ENCODE results near the gene CFAP65.

Gene CFAP65

GRCh38 chr2:219010162-219010756, 31.1 kb downstream of the CFAP65 start:
- DNase-seq (ENCODE audit: low read depth in 2 of 2) = no peak

DNA sequence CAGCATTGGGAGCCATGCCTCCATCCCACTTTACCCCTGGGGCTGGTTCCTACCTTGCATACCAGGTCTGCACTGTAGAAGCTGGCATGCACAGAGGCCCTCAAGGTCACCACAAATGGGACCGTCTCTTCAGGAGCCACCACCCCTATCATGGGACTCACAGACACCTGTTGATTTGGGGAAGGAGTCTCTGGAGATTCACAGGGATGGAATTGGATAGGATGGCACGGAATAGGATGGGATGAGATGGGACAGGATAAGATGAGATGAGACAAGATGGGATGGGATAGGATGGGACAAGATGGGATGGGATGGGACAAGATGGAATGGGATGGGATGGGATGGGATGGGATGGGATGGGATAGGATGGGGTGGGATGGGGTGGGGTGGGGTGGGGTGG, 32.0 kb downstream of the CFAP65 start:
- no peak for DNase-seq (ENCODE audit: low read depth in 2 of 2)

DNA sequence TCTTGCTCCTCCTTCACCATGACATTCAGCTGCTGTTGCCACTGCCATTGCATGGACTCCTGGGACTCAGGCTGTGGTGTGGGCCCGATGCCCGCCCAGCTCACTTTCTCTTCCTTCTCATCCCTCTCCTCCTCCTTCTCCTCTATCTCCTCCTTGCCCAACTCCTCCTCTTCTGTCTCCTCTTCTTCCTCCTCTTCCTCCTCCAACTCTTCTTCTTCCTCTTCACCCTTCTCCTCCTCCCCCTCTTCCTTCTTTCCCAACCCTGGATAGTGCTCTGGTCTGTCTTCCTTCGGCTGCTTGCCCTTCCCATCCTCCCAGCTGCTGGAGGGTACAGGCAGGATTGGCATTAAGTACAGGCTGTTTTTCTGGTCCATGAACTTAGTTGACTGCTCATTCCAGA, 37.3 kb downstream of the CFAP65 start:
- no peak for DNase-seq (ENCODE audit: low read depth in 2 of 2)

- DNase-seq (ENCODE audit: low read depth in 2 of 2) = no peak
These were observed 38.1 kb downstream of the CFAP65 start for GRCh38 chr2:219003267-219003634.

DNA sequence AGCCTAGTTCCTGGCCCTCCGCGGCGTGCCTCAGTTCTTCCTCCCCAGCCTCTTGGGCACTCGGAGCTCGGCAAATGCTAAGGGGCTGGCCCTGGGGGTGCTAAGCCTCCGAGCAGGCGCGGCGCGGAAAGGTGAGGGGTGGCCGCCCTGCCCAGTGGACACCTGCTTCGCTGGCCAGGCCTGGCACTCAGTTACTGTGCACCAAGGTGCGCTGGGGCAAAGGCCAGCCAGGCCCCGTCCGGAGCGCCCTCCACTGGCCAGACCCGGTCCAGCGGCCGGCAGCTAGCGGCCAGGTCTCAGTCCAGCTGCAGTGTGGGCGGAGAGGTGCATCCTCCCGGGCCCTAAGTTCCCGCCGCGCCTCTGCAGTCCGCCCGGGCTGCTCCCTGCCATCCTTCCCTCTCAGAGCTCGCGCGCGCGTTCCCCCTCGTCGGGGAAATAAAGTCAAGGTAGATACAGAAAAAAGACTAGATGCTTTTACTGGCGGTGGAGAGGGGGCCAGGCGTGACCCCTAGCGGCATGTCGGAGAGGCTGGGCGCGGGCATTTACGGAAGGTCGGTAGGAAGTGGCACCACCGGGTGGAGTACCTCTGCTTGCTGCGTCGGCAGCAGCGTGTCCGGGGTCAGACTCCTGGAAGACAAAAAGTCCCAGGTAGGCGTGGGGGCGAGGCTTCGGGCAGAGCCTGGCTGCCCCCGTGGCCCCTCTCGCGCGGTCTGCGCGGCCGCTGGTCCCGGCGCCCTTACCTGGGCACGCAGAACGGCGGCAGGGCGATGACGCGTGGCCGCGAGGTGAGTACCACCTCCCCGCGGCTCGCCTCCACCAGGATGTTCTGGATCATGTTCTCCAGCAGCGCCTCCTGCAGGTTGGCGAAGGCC, 38.7 kb downstream of the CFAP65 start:
- no peak for DNase-seq (ENCODE audit: low read depth in 2 of 2)

DNA sequence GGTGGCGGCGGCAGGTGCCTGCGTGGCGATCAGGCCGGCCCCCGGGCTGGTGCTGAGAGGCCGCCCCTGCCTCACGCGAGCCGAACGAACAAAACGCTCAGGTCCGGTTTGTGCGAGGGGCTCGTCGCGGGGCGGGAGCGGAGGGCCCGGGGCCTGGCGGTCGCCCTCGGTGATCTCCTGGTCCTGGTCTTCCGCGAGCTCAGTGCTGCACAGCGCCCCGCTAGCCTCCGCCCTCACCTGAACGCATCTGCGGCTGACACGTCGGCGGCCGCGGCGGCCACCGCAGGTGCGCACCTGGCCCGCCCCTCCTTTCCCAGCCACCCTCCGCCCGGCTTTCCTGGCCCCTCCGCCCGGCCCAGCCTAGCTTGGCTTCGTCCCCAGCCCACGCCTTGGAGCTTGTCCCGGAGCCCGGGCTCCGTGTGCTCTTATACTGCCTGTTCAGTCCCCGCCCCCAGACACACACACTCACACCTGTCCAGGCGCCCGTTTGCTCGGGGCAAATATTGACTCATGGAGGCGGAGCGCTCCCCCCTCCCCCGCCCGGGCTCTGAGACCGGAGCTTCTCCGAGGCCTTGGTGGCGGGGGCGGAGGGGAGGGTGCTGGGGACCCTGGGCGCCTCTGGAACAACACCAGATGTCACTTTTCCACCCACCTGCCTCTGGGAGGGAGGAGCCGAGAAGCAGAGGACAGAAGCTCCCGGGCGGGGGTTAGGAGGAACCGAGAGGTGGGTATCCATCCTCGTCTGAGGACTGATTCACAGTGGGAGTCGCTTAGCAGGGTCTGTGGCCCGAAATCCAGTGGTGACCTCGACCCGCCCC, 39.5 kb downstream of the CFAP65 start:
- DNase-seq (ENCODE audit: low read depth in 2 of 2) = no peak

- no peak for DNase-seq (ENCODE audit: low read depth in 2 of 2)
These were observed 40.2 kb downstream of the CFAP65 start for GRCh38 chr2:219001100-219001576.

DNA sequence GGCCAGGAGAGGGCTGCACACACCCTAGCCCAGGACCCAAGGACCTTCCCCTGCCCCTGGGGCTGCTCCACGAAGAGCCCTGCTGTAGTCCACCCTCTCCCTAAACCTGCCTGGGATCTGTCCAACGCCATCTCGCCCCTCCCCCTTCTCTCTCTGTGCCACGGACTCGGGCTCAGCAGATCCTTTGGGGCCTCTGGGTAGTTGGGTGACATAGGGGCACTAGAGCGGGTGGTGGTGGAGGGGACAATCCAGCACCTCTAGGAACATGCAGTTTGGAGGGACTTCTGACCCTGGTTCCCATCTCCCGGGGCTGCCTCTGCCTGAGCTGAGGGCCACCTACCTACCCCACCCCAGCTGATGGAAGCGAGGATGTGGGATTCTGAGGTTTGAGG, 40.8 kb downstream of the CFAP65 start:
- no peak for DNase-seq (ENCODE audit: low read depth in 2 of 2)

GRCh38 chr2:218999881-219000568, 41.3 kb downstream of the CFAP65 start:
- no peak for DNase-seq (ENCODE audit: low read depth in 2 of 2)

DNA sequence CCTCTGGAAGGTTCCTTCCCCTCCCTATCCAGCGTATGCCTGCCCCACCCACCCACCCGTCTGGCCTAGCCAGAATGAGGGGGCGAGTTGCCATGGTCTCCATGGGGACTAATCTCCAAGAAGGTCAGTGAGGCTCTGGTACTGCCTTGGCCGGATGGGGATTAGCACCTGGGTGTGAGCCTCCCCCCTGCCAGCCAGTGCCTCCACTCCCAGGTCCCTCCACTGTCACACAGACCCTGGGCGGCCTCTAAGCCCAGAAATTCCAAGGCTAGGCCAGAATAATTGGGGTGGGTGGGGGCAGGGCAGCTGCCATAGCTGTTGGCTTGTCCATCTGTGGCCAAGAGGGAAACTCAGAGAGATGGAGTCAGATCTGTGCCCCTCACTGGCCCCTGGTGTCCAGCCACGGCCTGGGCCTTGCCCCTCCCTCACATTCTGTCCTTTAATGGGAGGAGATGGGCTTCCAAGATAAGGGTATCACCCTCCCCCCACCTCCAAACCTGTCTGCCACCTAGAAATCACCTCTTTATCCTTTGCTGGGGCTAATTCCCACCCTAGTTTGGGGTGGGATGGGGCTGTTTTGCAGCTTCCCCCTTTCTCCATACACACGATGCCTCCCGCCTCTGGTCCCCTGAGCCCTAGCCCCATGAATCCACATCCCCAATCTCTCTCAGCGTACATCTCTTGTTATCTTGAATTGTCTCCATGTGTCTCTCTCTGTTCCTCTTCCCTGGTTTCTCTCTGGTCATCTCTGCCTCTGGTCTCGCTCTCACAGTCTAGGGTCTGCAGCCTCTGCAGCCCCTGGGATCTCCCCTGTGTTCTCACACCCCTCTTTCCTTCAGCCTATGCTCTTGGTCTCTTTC, 42.1 kb downstream of the CFAP65 start:
- no peak for DNase-seq (ENCODE audit: low read depth in 2 of 2)

DNA sequence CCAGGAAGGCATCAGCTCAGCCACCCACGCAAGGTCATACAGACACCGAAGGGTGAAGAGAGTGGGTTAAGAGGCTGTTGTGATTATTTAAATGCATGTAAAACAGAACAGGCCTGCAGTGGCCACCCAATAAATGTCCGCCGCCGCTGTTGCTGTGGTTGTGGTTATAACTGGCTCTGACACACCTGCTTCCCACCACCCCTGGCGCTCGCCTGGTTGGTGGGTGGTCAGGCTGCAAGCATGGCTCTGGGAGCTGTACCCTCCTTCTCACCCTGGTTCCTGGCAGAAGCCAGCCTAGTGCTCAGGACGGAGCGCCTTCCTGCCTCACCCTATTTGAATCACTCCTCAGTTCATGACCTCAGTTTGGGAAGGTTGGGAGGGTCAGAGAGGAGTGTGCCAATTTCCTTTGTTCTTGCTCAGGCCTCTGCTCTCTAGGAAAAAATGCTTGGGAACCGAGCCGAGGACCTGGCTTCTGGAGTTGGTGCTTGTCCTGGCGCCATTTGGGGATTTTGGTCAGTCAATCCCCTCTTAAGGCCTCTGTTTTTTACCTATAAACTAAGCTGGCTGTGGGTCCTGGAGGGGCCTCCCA, 42.8 kb downstream of the CFAP65 start:
- DNase-seq (ENCODE audit: low read depth in 2 of 2) = no peak

DNA sequence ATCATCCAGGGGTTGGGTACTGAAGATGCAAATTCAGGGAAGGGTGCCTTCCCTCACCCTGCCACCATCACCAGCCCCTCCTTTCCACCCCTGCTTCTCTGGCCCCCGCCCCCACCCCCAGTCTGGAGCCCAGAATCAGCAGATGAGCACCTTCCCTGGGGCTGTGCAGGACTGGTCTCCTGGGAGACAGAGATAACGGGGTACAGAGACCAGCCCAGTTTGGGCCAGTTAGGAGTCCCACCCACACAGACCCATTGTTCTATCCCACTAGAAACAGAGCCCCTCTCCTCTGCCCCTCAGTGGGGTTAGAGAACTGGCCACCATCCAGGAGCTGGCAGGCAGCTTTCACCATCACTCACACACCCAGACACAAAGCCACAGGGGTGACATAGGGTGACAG, 43.6 kb downstream of the CFAP65 start:
- no peak for DNase-seq (ENCODE audit: low read depth in 2 of 2)

- DNase-seq (ENCODE audit: low read depth in 2 of 2) = no peak
These were observed 44.4 kb downstream of the CFAP65 start for GRCh38 chr2:218996937-218997336.

- DNase-seq (ENCODE audit: low read depth in 2 of 2) = peak; percentile 48 to 57
These were observed 45.2 kb downstream of the CFAP65 start for GRCh38 chr2:218995972-218996711.

DNA sequence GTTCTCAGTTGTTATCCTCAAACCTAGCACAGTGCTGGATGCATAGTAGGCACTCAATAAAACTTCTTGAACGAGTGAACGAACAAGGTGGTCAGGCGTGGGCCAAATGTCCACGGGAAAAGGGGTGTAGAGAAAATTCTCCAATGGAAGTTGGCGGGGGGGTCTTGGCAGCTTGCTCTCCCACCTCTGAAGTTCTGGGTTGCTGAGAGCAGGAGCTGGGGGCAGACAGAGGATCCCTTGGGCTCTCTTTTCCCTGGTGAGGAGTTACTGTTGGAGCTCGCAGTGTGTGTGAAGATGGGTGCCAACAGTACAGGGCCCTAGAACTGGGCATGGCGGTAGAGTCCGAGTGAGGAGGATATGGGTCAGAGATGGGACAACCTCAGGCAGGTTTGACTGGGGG, 45.8 kb downstream of the CFAP65 start:
- no peak for DNase-seq (ENCODE audit: low read depth in 2 of 2)

GRCh38 chr2:218993345-218994315, 47.7 kb downstream of the CFAP65 start, which contains the start of gene CRYBA2:
Gene CRYBA2 (minus strand): TSS chr2:218993422. CDS start chr2:218993176, 246 bp downstream.
- DNase-seq (ENCODE audit: low read depth in 2 of 2) = no peak

DNA sequence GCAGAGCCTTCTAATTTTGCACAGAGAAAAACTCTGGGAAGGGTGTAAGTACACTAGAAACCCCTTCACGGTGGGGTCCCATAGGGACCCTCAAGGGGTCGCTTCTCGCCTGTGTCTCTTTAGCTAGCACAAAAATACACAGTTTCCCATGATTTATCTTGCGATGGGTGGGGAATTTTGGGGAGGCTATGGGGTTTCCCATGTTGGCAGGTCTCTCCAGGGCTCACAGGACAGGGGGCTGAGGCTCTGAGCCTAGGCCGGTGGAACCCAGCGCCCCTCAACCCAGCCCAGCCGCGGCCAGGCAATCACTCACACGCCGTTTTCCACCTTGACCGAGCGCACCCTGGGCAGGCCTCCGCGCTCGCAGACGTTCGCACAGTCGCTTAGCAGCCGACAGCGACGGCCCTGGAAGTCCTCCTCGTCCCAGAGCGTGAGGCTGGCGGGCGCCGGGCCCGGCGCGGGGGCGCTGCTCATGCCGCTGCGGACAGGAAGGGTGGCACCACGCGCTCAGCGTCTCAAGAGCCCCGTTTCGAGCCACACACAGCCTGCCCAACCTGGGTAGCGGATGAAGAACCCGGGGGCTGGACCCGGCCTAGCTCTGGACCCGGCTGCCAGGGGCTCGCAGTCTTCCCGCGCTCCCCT, 48.5 kb downstream of the CFAP65 start:
- DNase-seq (ENCODE audit: low read depth in 2 of 2) = no peak

- DNase-seq (ENCODE audit: low read depth in 2 of 2) = no peak
These were observed 49.1 kb downstream of the CFAP65 start for GRCh38 chr2:218992196-218992595.
